ENCODE data around the gene MARK2.
"Not testable (repeated sequence)": the region's sequence is repeated elsewhere in the genome, so short reads cannot be mapped to it uniquely, and the experiment has no call there.

Gene MARK2

GRCh38 chr11:63855975-63856374, 17.1 kb downstream of the MARK2 start:
- no peak for DNase-seq (ENCODE audit: low spot score)
- TF ChIP-seq CTCF (IDR thresholded peaks at IDR 0.05; ENCODE audit: extremely low read depth, missing control alignments): no peak

- TF ChIP-seq CTCF (IDR thresholded peaks at IDR 0.05; ENCODE audit: extremely low read depth, missing control alignments): no peak
- DNase-seq (ENCODE audit: low spot score): no peak
Observed at GRCh38 chr11:63858628-63859550, 20.0 kb downstream of the MARK2 start.

GRCh38 chr11:63862923-63863322, 24.0 kb downstream of the MARK2 start:
- DNase-seq (ENCODE audit: low spot score): no peak
- TF ChIP-seq CTCF (IDR thresholded peaks at IDR 0.05; ENCODE audit: extremely low read depth, missing control alignments): no peak

DNA sequence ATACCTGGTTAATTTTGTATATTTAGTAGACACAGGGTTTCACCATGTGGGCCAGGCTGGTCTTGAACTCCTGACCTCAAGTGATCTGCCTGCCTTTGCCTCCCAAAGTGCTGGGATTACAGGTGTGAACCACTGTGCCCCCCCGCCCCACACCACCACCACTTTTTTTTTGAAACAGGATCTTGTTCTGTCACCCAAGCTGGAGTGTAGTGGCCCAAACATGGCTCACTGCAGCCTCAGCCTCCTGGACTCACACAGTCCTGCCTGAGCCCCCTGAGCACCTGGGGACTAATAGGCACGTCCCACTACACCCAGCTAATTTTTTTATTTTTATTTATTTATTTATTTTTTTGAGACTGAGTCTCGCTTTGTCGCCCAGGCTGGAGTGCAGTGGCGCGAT, 24.7 kb downstream of the MARK2 start:
- not testable (repeated sequence) for DNase-seq (ENCODE audit: low spot score)

DNA sequence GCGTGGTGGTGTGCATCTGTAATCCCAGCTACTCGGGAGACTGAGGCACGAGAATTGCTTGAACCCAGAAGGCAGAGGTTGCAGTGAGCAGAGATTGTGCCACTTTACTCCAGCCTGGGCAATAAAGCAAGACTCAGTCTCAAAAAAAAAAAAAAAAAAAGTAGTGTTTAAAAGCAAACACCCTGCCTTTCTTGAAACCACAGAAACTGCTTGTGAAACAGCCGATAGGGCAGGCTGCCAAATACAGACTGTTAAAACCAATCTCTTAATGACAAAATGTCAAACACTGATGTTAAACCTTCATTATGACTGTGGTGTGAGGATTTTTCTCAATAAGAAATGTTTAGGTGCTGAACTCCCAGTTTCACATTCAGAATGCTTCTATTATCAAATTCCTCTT, 27.3 kb downstream of the MARK2 start:
- DNase-seq (ENCODE audit: low spot score): peak; percentile 80
- TF ChIP-seq CTCF (IDR thresholded peaks at IDR 0.05; ENCODE audit: extremely low read depth, missing control alignments): no peak

DNA sequence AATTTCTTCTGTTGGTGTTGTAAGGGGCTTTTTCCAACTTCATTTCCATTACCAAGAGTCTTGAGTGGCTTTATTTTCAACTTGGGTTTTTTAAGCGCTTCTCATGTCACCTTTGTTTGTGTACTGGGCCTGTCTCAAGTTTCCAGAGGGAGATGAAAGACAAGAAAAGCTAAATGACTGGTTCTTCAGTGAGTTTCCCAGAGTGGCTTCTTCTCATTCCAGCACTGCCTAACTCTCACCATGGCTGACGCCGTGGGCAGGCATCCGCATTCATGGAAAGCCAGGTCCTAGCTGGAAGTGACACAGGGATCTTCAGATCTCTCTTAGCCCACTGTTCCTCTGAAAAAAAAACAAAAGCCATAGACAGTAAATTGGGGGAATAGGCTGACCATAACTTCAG, 28.6 kb downstream of the MARK2 start:
- no peak for TF ChIP-seq CTCF (IDR thresholded peaks at IDR 0.05; ENCODE audit: extremely low read depth, missing control alignments)
- no peak for DNase-seq (ENCODE audit: low spot score)

- DNase-seq (ENCODE audit: low spot score): no peak
Observed at GRCh38 chr11:63868399-63869064, 29.6 kb downstream of the MARK2 start.

More at GRCh38 chr11:63868399-63869064, 29.6 kb downstream of the MARK2 start:
- no peak for TF ChIP-seq CTCF (IDR thresholded peaks at IDR 0.05; ENCODE audit: extremely low read depth, missing control alignments)

All from GM20000 (cell line).